H9 (cell line): Measurements from ENCODE around the gene PCSK6. TPM values are rescaled to one million over a fixed set of nuclear protein-coding genes. Genes with fewer than 3 reads are reported as not detected.

Source experiments
- DNase-seq: peaks from one replicate; pipeline ENCODE4 v3.0.0-alpha.2; 2017
- H2AFZ ChIP-seq: one replicate; pipeline ENCODE4 v1.6.1; 2013; ENCODE audit warnings: mild to moderate bottlenecking, low read length, control low read depth, moderate library complexity
- H2AK5ac ChIP-seq: 2 replicates; pipeline ENCODE4 v1.6.1; 2013; ENCODE audit warnings: low read length, control low read depth, mixed read lengths; ENCODE audit not compliant: insufficient read length
- H2BK120ac ChIP-seq: one replicate; pipeline ENCODE4 v1.6.1; 2013; ENCODE audit warnings: low read depth, mild to moderate bottlenecking, low read length, control low read depth, inconsistent platforms; ENCODE audit not compliant: poor library complexity, severe bottlenecking
- H2BK12ac ChIP-seq: 2 replicates; pipeline ENCODE4 v1.6.1; 2013; ENCODE audit warnings: low read length, control low read depth, mixed read lengths, low read depth; ENCODE audit not compliant: insufficient read length
- H2BK15ac ChIP-seq: 2 replicates; pipeline ENCODE4 v1.6.1; 2013; ENCODE audit warnings: low read depth, low read length, control low read depth
- H2BK20ac ChIP-seq: one replicate; pipeline ENCODE4 v1.6.1; 2013; ENCODE audit warnings: low read depth, mild to moderate bottlenecking, low read length, control low read depth, inconsistent platforms; ENCODE audit not compliant: poor library complexity, severe bottlenecking
- H2BK5ac ChIP-seq: 2 replicates; pipeline ENCODE4 v1.6.1; 2013; ENCODE audit warnings: low read length, control low read depth, mixed read lengths; ENCODE audit not compliant: insufficient read length
- H3K14ac ChIP-seq: 2 replicates; pipeline ENCODE4 v1.6.1; 2013; ENCODE audit warnings: low read length, control low read depth; ENCODE audit not compliant: insufficient read depth
- H3K18ac ChIP-seq: 2 replicates; pipeline ENCODE4 v1.6.1; 2013; ENCODE audit warnings: low read depth, mild to moderate bottlenecking, mixed read lengths, low read length, control low read depth; ENCODE audit not compliant: insufficient read length
- H3K23ac ChIP-seq: 2 replicates; pipeline ENCODE4 v1.6.1; 2013; ENCODE audit warnings: low read length, control low read depth, mixed read lengths, low read depth; ENCODE audit not compliant: insufficient read length
- H3K23me2 ChIP-seq: 2 replicates; pipeline ENCODE4 v1.6.1; 2013; ENCODE audit warnings: low read depth, mild to moderate bottlenecking, mixed read lengths, low read length, control low read depth; ENCODE audit not compliant: insufficient read length, poor library complexity, severe bottlenecking
- H3K27ac ChIP-seq: 2 replicates; pipeline ENCODE4 v1.5.1; 2013; ENCODE audit warnings: low read length, control low read depth, mixed read lengths, low read depth; ENCODE audit not compliant: insufficient read length
- H3K27me3 ChIP-seq: 2 replicates; pipeline ENCODE4 v1.6.1; 2013; ENCODE audit warnings: low read length, control low read depth, inconsistent platforms; ENCODE audit not compliant: insufficient read depth
- H3K4ac ChIP-seq: 2 replicates; pipeline ENCODE4 v1.6.1; 2013; ENCODE audit warnings: low read depth, mild to moderate bottlenecking, control low read depth, inconsistent platforms, low read length, moderate library complexity
- H3K4me1 ChIP-seq: 2 replicates; pipeline ENCODE4 v1.6.1; 2013; ENCODE audit warnings: low read length, control low read depth, inconsistent platforms; ENCODE audit not compliant: insufficient read depth
- H3K4me2 ChIP-seq: 2 replicates; pipeline ENCODE4 v1.6.1; 2013; ENCODE audit warnings: low read length, control low read depth, mixed read lengths; ENCODE audit not compliant: insufficient read length, insufficient read depth
- H3K56ac ChIP-seq: 2 replicates; pipeline ENCODE4 v1.6.1; 2013; ENCODE audit warnings: low read depth, mild to moderate bottlenecking, mixed read lengths, low read length, control low read depth; ENCODE audit not compliant: insufficient read length
- H3K79me1 ChIP-seq: 2 replicates; pipeline ENCODE4 v1.6.1; 2013; ENCODE audit warnings: low read depth, mild to moderate bottlenecking, moderate library complexity, low read length, control low read depth, inconsistent platforms; ENCODE audit not compliant: insufficient read depth, poor library complexity, severe bottlenecking
- H3K79me2 ChIP-seq: 2 replicates; pipeline ENCODE4 v1.6.1; 2013; ENCODE audit warnings: low read length, control low read depth, inconsistent platforms; ENCODE audit not compliant: insufficient read depth
- H3K9ac ChIP-seq: 2 replicates; pipeline ENCODE4 v1.6.1; 2013; ENCODE audit warnings: low read length, control low read depth, mixed read lengths; ENCODE audit not compliant: insufficient read length; ENCODE audit errors: extremely low read depth
- H3K9me3 ChIP-seq: one replicate; pipeline ENCODE4 v1.6.1; 2013; ENCODE audit warnings: low read depth, low read length, inconsistent platforms; ENCODE audit not compliant: control insufficient read depth
- H3T11ph ChIP-seq: one replicate; pipeline ENCODE4 v1.6.1; 2013; ENCODE audit warnings: mild to moderate bottlenecking, low read length, control low read depth, inconsistent platforms
- H4K20me1 ChIP-seq: one replicate; pipeline ENCODE4 v1.6.1; 2013; ENCODE audit not compliant: control insufficient read depth, insufficient read length, insufficient read depth
- H4K5ac ChIP-seq: 2 replicates; pipeline ENCODE4 v1.6.1; 2013; ENCODE audit warnings: low read depth, mild to moderate bottlenecking, mixed read lengths, low read length, control low read depth; ENCODE audit not compliant: insufficient read length
- H4K8ac ChIP-seq: replicated peaks from 2 replicates; pipeline ENCODE4 v1.6.1; 2013; ENCODE audit warnings: low read length, control low read depth, mixed read lengths, low read depth; ENCODE audit not compliant: insufficient read length
- H4K91ac ChIP-seq: 2 replicates; pipeline ENCODE4 v1.6.1; 2013; ENCODE audit warnings: low read depth, mild to moderate bottlenecking, moderate library complexity, mixed read lengths, low read length, control low read depth; ENCODE audit not compliant: insufficient read length
- H3K27ac Mint-ChIP-seq, 3 experiments: 2 replicates in 2 of 3; 3 replicates in 1 of 3; pipeline ENCODE4 v1.8.0; 2020 to 2021; ENCODE audit warnings: mixed read lengths in 3 of 3, mild to moderate bottlenecking in 1 of 3, moderate library complexity in 1 of 3
- H3K27me3 Mint-ChIP-seq: 2 replicates; pipeline ENCODE4 v1.8.0; 2021; ENCODE audit warnings: low read depth, mild to moderate bottlenecking, moderate library complexity, mixed read lengths
- H3K36me3 Mint-ChIP-seq, 3 experiments: 2 replicates in 2 of 3; 3 replicates in 1 of 3; pipeline ENCODE4 v1.8.0; 2020 to 2021; ENCODE audit warnings: low read depth in 3 of 3, mixed read lengths in 3 of 3; ENCODE audit not compliant: insufficient read depth in 1 of 3
- H3K4me1 Mint-ChIP-seq, 2 experiments: 2 replicates each; pipeline ENCODE4 v1.8.0; 2020; ENCODE audit warnings: mixed read lengths in 2 of 2
- H3K4me3 Mint-ChIP-seq, 2 experiments: 2 replicates in 1 of 2; 3 replicates in 1 of 2; pipeline ENCODE4 v1.8.0; 2020 to 2021; ENCODE audit warnings: mild to moderate bottlenecking in 2 of 2, mixed read lengths in 2 of 2, moderate library complexity in 1 of 2
- H3K9me3 Mint-ChIP-seq, 2 experiments: 2 replicates in 1 of 2; 3 replicates in 1 of 2; pipeline ENCODE4 v1.8.0; 2020; ENCODE audit warnings: mild to moderate bottlenecking in 2 of 2, mixed read lengths in 2 of 2, moderate library complexity in 1 of 2
- CTCF ChIP-seq: fragments of 200-600 bp; sonication (generic); conservative IDR thresholded peaks from 3 replicates; pipeline ENCODE4 v1.8.0; 2021; ENCODE audit warnings: antibody characterized with exemption, mild to moderate bottlenecking
- WGBS: extraction: QIAGEN DNeasy Blood & Tissue Kit; methylation state at CpG from one replicate; pipeline ENCODE4 v1.1.7; 2013; ENCODE audit warnings: missing lambda C conversion rate, low lambda C conversion rate, mixed read lengths; ENCODE audit not compliant: insufficient read length; ENCODE audit errors: extremely low coverage; 5-methylcytosine and 5-hydroxymethylcytosine counted together
- total RNA-seq: library from RNA; stranded (reverse); gene quantifications from 2 replicates; pipeline ENCODE4 v1.2.1, GENCODE V29; 2021

The PCSK6 gene
- total RNA-seq, 1 experiment from 2014 or later: 4.0 TPM

- no peak for TF ChIP-seq CTCF
- H2BK20ac ChIP-seq: no peak overlapping the region
- H4K20me1 ChIP-seq: no peaks in the 10 kb centered on the region
- H3K18ac ChIP-seq: no peak overlapping the region
- no peak overlapping the region for H2BK15ac ChIP-seq
- no peaks in the 10 kb centered on the region for H3K36me3 Mint-ChIP-seq
- H3K4me1 ChIP-seq: no peaks in the 10 kb centered on the region
- H3K9me3 Mint-ChIP-seq: no peaks in the 10 kb centered on the region
- H3K27me3 ChIP-seq: no peaks in the 10 kb centered on the region
- H3K14ac ChIP-seq: no peak overlapping the region
- no peak overlapping the region for H3K9ac ChIP-seq
- no peak overlapping the region for H2BK12ac ChIP-seq
- no peak overlapping the region for H3K27ac Mint-ChIP-seq
- H3K23me2 ChIP-seq: no peaks in the 10 kb centered on the region
- H3K23ac ChIP-seq: no peak overlapping the region
- no CpG with 5 or more reads among the region's 14 CpGs for WGBS
- H2AFZ ChIP-seq: no peak overlapping the region
- no peak overlapping the region for H3T11ph ChIP-seq
- no peaks in the 10 kb centered on the region; the same call in 1 of the 2 replicates for H3K27me3 Mint-ChIP-seq
- no peak for DNase-seq
- no peaks in the 10 kb centered on the region for H3K79me1 ChIP-seq
- H4K91ac ChIP-seq: no peak overlapping the region
- no peak overlapping the region for H3K27ac ChIP-seq
- H4K8ac ChIP-seq: no peak overlapping the region
- H3K9me3 ChIP-seq: no peaks in the 10 kb centered on the region
- no peak overlapping the region for H3K4me2 ChIP-seq
- no peak overlapping the region for H2AK5ac ChIP-seq
- H4K5ac ChIP-seq: no peak overlapping the region
- no peak overlapping the region for H2BK120ac ChIP-seq
- H3K79me2 ChIP-seq: no peaks in the 10 kb centered on the region
- no peak overlapping the region for H3K56ac ChIP-seq
- H3K4ac ChIP-seq: no peak overlapping the region
- H2BK5ac ChIP-seq: no peak overlapping the region
- H3K4me1 Mint-ChIP-seq: peaks cover 3% of the 10 kb centered on the region in 2 experiments; a peak in 3 of 4 replicates
- H3K4me3 Mint-ChIP-seq: no peak overlapping the region
Observed at GRCh38 chr15:101384276-101384675, 105.2 kb downstream of the PCSK6 start.
